ENCODE data around the gene SREBF1.

SREBF1 gene

DNA sequence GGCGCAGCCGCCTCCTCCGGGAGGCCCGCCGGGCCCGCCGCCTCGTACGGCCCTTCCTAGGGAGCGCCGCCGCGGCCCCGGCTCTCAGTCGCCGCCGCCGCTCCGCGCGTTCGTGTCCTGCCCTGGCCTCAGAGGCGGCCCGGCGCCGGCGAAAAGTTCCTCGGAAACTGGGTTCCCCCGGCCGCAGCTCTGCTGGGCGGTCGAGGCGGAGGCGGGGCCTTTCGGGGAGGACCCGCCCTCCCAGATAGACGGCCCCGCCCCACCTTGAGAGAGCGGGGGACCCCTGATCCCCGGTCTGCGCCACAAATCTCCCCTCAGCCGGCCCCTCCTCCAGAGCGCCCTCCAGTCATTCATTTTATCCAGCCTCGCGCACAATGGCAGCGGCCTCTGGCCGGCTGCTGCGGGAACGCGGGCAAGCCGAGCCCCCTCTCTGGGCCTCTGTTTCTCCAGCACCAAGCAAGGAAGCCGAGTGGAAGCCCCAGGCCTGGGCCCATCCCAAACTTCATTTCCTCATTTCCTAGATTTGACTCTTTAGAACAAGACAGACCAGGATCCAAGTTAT, at the start of gene SREBF1:
TSS of gene SREBF1 (minus strand) at position 169 of the 562 bp plus-strand sequence. CDS start 169 bp downstream, outside the sequence.
- DNase-seq = peak; percentile 62

DNA sequence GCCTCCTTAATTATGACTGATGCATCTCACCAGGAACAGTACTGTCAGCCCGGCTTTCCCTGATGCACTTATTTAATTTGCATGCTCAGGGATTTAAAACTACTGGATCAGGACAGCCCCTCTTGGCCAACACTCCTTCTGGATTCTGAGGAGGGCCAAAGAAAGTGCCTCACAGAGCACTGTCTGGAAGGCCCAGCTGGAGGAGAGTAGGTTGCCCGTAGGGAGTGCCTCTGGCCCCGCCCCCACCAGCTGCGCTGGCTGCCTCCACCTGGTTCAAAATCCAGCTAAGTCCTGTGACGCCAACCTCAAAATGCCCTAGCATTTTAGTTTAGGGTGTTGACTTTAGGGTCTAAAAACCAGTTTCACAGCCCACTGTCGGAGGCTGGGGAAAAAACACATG, 49.4 kb upstream of the SREBF1 start:
- no peak for DNase-seq

DNA sequence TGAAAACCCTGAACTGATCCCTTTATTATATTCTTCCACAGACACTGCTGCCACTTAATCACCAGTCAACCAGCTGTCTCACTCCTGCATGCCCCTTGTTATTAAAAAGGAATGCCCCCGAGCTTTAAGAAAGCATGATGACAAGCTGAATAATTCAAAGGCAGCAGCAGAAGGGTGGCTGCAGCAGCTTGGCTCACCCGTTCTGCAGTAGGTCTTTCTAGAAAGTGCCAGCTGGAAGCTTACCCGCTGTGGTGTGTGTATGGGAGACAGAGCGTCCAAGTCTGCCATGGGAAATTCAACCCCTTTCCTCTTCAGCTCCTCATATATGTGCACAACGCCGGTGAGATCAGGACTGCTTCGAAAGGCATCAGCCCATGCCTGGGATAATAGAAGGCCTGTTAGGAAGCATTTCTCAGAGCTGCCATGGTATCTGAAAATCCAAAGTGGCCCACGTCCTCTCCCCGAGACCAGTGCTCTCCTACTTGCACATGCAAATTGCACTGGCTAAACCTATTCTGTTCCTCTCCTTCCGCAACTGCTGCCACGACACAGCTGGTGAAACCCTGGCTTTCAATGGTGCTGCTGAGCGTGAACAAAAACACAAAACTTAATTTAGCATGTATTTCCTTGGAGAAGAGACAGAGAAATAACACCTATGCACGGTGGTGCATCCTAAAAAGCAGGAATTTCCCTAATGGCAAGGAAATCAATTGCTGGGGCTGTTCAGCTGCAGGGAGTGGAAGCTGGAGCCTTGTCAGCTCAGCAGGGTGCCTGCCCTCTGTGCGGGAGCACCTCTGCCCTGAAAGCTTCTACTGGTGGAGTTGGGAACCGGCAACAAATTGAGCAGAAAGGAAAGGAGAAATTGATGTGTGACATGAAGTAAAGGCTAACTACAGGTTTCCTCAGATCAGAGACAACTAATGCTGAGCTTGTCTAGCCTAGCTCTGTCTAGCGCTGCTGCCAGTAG, 47.9 kb upstream of the SREBF1 start:
- no peak for DNase-seq

DNA sequence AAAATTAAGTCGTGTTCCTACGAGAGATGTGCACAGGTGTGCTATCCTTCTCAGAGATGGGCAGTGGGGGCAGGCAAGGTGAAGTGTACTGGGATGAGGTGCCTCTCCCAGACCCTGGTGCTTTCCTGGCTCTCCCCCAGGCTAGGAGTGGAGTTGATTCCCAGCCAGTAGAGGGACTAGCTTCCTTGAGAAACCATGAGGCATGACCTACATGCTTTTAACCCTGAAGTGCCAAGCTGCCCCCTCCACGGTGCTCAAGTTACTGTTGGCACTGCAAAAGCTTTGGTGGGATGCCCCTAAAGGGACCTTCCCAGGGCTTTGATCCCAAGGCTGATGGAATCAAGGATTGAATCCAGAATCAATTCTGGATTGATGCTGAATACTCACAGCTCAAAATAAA, 47.0 kb upstream of the SREBF1 start:
- no peak for DNase-seq

DNA sequence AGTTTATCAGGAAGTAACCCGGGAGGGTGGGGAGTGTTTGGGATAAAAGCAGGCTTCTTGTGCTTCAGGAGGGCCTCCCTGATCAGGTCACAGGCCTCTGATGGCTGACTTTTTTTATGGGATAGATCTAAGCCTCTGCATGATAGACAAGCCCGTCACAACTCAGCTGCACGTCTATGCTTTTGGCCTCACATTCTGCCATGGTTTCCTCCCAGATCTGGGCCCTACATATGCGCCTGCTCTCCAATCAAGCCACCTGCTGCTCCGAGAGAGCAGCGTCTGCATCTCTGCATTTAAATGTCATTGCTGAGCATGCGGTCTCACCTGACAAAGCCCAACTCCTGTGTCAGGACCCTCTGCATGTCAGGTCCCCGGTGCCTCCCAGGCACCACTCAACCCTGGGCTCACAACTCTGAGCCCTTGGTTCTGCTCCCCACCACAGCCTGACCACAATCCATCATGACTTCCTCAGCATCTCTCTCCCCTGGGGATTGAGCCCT, 45.3 kb upstream of the SREBF1 start:
- no peak for DNase-seq

DNA sequence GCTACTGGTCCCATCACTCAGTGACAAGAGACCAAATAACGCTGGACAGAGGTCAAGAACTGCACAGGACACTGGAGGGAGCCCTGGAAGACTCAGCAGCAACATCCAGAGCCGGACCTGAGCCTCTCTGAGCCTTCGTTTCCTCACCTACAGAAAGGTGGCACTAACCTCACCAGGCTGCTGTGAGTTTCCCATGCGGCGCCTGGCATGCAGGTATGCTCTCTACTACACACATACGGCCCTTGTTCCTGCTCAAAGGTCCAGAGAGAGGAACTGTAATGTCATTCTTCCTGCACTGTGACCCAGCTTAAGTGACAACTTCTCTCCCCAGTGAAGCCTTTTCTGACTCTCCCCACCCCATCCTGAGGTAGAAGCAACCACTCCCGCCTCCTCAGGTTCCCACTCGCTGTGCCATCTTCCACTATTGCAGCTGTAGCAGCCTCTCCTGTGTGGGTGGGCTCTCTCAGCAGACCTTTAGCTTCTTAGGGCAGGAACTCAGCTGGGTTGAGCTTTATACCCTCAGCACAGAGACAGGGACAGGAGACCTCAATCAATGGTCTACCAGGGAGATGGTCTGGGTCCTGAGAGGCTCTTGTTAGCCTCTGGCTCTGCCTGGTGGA, 43.9 kb upstream of the SREBF1 start:
- DNase-seq = no peak

DNA sequence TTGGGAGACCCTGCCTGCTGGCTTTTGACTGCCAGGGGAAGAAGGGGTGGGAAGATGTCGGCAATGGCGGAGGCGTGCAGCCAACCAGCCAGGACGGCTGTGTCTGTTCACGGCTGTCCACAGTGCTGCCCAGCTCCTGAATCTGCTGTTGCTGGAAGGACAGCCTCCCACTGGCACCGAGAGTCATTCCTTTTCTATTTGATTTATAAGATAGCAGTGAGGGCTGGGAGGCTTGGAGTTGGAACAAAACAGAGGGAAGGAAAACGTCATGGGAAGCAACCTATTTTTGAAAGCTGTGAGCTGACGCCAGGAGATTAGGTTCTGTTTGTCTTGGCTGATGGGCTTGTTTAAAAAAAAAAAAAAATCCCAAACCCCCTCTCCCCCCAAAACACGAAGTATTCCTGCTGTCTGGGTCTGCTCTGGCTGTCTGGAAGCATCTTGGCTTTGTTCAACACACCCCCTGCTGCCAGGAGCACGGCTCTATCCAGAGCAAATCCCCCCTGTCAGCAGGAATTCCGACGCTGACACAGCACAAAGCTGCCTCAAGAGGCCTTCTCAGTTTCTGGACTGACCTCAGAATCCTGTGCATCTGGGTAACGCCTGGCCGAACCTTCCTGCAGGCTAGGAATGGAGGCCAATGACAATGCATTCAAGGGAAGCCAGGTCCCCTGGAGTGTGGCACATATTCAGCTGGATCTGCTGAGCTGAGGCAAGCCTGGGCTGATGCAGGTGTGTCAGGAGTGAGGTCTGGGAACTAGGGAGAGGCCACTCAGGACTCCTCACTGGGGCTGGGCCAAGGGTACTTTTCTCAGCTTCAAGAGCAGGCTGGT, 41.0 kb upstream of the SREBF1 start:
- DNase-seq = no peak

DNA sequence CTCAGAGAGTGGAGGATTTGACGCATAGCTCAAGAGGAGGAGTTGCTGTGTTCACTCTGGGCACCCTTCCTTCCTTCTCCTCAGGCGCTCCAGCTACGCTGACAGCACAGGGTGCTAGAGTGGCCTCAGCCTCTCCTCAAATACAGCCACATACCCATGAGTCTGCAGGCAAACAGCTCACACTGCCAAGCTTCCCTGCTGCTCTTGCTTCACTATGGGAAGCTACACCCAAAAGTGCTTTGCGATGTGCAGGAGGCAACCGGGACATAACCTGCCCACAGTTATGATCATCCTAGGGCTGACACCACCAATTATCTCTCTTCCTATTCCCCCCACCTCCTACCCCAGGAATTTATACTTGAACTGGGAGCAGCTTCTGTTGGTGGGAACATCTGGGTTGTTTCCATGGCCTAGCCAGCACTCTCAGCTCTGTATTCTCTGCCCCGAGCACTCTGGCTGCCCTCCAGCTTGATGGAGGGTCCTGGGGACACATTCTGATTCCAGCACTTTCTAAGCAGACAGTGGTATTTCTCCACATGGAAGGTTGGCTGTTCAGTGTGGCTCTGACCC, 40.3 kb upstream of the SREBF1 start:
- no peak for DNase-seq

DNA sequence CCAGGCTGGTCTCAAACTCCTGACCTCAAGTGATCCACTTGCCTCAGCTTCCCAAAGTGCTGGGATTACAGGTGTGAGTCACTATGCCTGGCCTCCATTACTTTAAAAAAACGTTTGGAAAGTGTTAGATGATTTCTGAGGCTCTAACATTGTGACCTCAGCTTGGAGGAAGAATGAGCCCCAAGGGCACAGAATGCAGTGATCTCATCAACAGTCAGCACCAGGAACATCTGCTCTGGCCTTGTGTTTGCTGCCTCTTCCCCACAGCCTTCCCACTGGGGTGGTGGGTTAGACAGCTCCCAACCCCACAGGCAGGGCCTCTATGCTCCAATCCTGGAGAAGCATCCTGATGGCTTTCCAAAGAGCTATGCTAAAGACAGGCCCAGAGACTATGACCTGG, 37.7 kb upstream of the SREBF1 start:
- DNase-seq = no peak

DNA sequence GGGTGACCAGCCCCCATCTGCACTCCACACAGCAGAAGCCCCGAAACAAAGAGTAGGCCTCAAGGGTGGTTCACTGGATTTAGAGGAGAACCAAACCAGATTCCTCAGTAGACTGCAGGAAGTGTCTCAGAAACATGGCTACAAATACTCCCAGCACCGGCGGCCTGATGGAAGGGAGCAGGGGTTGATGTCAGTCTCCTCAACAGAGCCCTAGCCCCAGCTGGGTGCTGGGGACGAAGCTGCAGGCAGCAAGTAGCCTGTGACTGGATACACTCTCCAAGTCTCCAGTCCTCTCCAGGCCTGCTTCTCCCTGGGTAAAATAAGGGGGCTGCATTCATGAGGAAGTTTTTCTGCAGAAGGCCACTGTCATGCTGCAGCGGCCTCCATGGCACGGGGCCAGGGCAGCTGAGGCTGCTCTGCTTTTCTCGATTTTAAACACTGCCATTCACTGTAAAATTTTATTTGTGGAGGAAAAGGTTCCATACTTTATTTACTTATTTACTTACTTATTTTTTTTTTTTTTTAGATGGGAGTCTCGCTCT, 36.7 kb upstream of the SREBF1 start:
- DNase-seq = no peak

DNA sequence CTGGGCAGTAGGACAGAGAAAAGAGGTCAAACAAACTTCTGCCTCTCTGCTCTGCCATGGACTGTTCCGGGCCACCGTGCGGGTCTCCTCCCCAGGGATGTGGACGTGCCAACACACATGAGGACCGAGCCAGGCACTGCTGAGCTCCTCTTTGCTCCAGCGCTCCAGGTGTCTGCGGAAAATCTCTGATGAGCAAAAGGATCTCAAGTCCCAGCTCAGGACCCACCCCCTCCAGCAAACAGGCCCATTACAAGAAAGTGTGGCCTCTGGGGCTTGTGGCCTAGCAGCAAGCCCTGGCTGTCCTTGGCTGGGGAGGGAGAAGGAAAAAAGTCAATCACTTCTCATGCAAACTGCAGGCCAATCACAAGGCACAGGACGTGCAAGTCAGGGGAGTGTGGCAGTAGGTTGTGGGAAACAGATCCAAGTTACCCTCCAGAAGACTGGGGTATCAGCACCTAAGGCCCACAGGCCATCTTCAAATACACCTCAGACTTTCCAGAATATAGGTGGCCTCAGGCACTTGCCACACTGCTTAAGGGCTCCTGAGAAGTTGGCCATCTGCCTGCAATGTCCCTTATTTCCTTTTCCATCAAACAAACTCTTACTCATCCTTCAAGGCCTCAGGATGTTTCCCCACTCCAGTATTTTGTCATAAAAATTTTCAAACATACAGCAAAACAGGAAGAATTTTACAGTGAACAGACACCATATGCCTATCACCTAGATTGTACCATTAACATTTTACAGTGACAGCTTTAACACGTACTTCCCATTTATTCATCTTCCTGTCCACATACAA, 36.0 kb upstream of the SREBF1 start:
- DNase-seq = no peak

DNA sequence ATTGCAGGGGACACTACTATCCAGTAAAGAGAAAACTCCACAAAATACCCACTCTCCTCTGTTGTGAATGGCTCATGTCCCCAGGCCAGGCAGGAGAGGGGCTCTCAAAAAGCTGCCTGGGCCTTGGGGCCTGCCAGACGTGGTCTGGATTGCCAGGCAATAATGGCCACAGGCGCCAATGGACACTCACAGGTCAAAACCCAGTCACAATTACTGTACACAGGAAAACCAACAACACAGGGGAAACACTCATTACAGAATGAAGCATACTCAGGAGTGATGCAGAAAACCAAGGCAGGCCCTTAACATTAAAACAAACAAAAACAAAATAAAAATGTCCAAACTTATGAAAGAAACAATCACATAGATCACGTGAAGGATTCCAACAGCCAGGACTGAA, 35.1 kb upstream of the SREBF1 start:
- no peak for DNase-seq

DNA sequence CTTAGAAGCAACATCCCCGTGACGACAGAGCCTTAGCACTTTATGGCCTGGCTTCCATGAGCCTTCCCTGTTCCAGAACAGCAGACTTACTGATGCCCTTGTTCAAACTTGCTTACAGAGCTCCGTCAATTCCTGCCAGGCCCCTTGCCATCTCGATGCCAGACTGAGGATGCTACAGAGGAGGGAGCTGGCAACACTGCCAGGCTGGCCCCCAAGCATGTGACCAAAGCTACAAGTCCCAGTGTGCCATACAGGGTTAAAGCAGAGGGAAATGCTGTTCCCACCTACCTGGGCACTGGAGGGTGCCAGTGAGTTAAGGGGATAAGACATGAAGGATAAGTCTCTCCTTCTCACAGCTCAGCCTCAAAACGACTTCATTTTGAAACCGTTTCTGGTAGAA, 33.5 kb upstream of the SREBF1 start:
- DNase-seq = no peak

DNA sequence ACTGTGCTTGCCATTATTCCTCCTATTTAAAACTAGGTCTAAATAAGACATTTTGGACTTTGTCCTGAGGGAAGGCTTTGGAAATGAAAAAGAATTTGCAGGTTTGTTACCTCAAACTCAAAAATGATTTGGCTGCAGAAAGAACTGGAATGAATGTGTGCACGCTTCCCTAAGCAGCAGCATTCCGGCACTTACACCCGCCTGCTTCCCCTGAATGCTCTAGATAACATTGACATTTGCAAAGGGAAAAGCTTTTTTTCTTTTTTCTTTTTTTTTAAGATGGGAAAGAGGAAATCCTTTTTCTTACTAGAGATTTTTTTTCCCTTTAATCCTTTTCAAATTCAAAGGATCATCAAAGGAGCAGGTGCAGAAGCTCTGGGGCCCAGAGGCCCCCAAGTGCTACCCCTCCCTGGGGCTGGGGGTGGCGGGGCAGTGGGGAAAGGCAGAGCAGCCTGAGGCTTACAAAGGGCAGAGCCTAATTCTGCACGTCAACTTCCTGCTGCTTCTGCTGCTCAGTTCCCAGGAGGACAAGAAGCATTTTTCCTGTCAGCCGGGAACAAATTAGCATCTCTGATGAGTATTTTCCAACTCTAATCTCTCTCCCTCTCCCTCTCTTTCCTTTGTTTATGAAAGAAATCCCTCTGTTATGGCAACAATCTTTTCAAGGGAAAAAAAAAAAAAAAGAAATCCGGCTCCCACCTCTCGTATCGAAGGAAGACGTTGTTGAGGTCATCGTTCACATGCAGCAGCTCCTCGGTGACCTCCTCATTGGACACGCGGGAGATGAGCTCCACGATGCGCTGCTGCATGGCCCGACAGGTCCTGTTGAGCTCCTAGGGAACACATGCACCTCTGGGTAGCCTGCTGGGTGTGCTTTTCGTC, 32.1 kb upstream of the SREBF1 start:
- no peak for DNase-seq

DNA sequence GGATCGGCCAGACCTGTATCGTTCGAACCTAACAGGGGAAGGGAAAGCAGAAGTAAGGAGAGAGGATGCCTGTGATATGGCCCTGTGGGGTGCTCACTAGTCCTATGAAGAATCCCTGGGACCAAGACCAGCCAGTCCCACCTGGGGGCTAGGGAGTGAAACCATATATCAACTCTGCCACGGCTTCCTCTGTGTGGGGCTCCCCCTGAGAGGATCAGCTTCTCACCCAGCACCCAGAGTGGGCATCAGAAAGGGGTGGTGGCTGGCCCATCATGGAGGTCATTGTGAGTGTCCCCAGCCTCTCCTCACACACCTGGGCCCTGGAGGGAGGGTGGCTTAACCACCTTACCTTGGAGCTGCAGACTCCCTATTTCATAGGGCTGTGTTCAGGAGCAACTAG, 30.1 kb upstream of the SREBF1 start:
- no peak for DNase-seq

DNA sequence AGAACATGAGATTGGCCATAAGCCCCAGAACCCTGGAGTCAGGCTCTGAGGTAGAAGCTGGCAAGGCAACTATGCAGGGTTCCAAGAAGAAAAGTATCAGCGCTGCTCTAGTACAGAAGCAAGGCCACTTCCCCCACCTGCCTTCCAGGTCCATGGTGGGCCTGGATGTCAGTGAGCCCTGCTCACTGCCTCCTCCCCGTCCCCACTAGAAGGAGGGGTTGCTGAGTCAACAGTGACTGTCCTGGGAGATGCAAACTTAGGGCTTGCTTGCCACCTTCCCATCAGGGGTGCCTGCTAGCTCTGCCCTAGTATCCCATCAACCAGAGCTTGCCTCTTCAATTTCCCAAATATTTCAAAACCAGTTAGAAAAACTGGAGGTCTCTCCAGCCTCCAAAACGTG, 29.6 kb upstream of the SREBF1 start:
- no peak for DNase-seq

DNA sequence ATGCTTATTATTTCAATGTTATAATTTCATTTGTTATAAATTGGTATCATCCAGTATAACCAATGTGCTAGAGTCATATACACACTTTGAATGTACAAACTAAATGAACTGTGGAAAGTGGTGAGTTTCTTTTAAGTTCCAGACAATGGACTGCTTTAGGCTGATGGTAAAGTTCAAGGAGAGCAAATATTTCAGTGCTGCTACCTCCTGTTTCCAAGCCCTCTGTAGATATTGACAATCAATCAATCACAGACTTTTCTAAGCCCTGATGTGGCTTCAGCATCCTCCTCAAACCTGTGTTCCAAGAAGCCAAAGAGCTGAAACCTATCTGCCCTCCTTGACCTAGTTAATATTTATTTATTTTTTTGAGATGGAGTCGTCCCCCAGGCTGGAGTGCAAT, 28.2 kb upstream of the SREBF1 start:
- no peak for DNase-seq

DNA sequence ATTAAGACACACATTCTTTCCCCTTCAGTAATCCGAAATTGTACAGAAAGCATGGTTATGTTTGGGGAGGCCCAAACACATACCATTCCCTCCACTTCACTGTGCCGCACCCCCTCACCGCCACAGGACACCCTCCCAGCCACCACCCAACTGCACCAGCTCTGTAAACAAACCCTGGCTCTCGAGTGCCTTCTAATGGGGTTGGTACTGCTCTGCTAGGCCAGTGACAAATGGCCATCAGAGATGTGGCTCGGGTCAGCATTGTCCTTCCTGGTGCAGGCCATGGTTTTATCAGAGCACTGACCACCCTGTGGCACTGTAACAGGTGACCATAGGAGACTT, 24.0 kb upstream of the SREBF1 start:
- DNase-seq = no peak

DNA sequence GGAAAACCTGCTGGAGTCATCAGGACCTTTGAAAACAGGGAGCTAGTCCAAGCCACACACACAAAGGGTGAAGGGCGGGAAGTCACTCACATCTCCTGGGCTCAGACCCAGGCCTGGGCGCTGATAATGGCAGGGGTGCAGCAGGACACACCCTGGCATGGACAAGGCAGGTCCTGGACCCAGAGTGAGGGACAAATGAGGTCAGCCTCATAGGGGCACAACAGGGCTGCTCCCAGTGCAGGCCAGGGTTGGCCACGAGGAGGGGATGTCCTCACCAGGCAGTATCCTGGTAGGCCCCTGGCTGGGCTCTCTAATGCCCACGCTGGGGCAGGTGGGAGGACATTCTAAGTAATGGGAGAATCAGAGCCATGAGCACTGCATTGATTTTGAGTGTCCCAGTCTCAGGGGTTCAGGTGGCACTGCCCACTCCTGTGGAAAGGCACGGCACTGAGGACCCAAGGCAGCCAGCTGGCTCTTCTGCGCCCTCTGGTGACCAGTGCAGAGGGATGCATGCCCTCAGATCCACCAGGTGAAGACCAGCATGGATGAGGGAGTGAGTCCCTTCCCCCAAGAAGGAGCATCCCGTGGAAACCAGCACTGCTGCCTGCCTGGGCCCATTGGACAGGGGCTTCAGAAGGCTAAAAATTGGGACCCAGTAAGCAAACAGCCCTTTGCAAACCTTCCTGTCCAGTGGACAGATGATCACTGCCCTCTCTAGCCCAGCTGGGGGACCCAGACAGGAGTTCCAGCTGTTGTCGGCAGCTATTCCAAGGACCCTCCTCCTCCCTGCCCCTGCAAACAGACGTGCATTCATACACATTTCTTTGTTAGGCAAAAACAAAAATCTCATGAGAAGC, 23.4 kb upstream of the SREBF1 start:
- peak; percentile 68 for DNase-seq

DNA sequence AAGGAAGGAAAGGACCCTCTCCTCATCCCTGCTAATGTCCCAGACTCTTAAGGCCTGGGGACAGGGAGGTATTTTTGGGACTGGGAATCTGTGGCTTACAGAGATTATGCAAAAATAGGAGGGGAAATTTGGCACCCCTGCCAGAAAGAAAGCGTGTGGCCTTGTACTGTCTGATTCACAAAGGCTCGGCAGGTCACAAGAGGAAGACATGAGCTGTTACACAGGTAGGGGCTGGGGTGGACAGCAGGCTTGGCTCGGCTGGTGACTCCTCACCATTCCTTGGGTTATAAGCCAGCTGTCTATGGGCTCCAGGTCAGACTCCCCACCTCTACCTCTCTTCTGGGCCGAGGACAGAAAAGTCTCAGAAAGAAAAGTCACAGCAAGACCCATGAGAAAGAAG, 20.7 kb upstream of the SREBF1 start:
- DNase-seq = no peak
